Measurements from ENCODE around the gene MREG. TPM values are rescaled to one million over a fixed set of nuclear protein-coding genes. Genes with fewer than 3 reads are reported as not detected.
"Not testable (repeated sequence)": the region's sequence is repeated elsewhere in the genome, so short reads cannot be mapped to it uniquely, and the experiment has no call there.

The MREG gene
- total RNA-seq, 1 donor from 2014 or later: 1.8 TPM

DNA sequence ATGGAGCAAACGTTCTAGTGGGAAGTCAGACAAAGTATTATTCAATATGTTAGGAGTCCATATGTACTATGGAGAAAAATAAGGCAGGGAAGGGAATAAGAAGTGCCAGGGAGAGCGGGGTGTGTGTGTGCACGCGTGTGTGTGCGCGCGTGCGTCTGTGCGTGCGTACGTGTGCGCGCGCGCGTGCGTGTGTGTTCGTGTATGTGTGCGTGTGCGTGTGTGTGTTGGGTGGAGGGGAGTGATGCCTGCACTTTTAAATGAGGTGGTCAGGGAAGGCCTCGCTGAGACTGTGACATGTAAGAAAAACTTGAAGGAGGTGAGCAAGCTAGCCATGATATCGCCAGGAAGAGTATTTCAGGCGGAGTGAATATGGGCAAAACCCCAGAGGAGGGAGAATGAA lies 1.6 kb upstream of the MREG start:
- no peak for DNase-seq (ENCODE audit: low spot score)
- Mint-ChIP-seq H3K36me3 (ENCODE audit: low read depth) (no peaks in the 10 kb centered on the region), H3K4me1 (ENCODE audit: low read depth) (peaks cover 13% of the 10 kb centered on the region), H3K4me3 (ENCODE audit: unreplicated experiment) (no peak overlapping the region), H3K9me3 (ENCODE audit: low read depth) (no peaks in the 10 kb centered on the region), H3K27me3 (ENCODE audit: low read depth) (no peaks in the 10 kb centered on the region), H3K27ac (ENCODE audit: unreplicated experiment) (no peak overlapping the region)
- TF ChIP-seq, protein P1, sequence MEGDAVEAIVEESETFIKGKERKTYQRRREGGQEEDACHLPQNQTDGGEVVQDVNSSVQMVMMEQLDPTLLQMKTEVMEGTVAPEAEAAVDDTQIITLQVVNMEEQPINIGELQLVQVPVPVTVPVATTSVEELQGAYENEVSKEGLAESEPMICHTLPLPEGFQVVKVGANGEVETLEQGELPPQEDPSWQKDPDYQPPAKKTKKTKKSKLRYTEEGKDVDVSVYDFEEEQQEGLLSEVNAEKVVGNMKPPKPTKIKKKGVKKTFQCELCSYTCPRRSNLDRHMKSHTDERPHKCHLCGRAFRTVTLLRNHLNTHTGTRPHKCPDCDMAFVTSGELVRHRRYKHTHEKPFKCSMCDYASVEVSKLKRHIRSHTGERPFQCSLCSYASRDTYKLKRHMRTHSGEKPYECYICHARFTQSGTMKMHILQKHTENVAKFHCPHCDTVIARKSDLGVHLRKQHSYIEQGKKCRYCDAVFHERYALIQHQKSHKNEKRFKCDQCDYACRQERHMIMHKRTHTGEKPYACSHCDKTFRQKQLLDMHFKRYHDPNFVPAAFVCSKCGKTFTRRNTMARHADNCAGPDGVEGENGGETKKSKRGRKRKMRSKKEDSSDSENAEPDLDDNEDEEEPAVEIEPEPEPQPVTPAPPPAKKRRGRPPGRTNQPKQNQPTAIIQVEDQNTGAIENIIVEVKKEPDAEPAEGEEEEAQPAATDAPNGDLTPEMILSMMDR (IDR thresholded peaks at IDR 0.05): no peak

DNA sequence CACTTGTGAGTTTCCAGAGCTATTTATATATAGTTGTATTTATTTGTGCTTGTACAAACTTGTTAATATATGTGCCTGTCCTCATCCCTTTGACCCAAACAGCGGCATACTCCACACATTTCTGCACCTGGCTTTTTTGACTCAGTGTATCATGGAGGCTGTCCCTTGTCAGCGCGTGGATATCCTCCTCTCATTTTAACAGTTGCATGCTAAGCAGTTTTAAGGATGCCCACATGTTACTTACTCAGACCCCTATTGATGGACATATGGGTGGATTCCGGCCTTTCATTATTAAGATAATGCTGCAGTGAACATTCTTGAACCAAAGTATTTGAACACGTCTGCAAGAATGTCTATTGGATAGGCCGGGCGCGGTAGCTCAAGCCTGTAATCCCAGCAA lies 655 bp upstream of the MREG start:
- Mint-ChIP-seq H3K4me1 (ENCODE audit: low read depth) (peaks cover 13% of the 10 kb centered on the region), H3K36me3 (ENCODE audit: low read depth) (no peaks in the 10 kb centered on the region), H3K9me3 (ENCODE audit: low read depth) (no peaks in the 10 kb centered on the region), H3K27ac (ENCODE audit: unreplicated experiment) (no peak overlapping the region), H3K4me3 (ENCODE audit: unreplicated experiment) (peak overlapping the region; percentile 7), H3K27me3 (ENCODE audit: low read depth) (no peaks in the 10 kb centered on the region)
- TF ChIP-seq, protein P1 (IDR thresholded peaks at IDR 0.05): no peak
- no peak for DNase-seq (ENCODE audit: low spot score)

DNA sequence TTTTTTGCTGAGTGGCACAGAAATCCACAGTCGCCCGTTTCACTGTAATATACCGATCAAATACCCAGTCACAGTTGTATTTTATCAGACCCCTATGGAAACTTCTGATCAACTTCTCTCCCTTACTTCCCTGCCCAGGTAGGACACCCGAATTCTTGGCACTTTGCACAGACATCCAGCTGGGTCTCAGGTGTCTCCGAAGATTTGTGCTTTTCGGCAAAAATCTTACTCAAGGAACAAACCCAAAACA lies 596 bp downstream of the MREG start:
- no peak overlapping the region for H3K27ac Mint-ChIP-seq (ENCODE audit: unreplicated experiment)
- no peaks in the 10 kb centered on the region for H3K27me3 Mint-ChIP-seq (ENCODE audit: low read depth)
- peak overlapping the region; percentile 79 for H3K4me3 Mint-ChIP-seq (ENCODE audit: unreplicated experiment)
- peaks cover 13% of the 10 kb centered on the region for H3K4me1 Mint-ChIP-seq (ENCODE audit: low read depth)
- no peak for DNase-seq (ENCODE audit: low spot score)
- TF ChIP-seq, protein P1 (IDR thresholded peaks at IDR 0.05): no peak
- H3K36me3 Mint-ChIP-seq (ENCODE audit: low read depth): no peaks in the 10 kb centered on the region
- H3K9me3 Mint-ChIP-seq (ENCODE audit: low read depth): no peaks in the 10 kb centered on the region

DNA sequence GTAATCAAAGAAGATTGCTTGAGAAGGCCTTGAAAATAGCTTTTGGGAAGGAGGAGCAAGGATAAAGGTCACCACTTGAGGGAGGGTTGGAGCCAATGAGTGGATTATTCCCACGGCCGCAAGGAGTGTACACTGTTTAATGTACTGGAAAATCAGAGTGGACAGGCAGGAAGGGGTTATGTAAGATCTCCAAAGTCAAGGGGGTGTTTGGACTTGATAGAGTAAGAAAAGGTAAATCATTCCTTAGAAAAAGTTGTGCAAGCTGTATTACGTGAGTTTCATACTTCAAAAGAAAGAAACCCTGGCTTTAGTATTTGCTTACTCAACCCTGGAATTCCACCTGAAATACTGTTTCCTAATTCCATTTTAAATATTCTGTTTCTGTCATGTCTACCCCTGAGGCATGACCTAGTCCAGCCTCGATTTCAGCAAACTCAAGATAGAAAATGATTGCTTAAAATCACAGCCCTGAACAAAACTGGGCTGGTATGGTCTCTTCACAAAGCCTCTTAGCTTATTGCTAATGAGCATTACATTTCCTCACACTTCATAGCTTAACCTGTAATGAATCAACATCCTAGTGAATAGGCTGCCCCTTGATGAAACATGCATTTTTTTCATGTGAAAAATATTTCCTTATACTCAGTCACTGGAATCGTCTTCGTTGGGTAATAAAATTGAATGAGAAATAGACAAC lies 1.1 kb downstream of the MREG start:
- H3K36me3 Mint-ChIP-seq (ENCODE audit: low read depth): no peaks in the 10 kb centered on the region
- H3K4me3 Mint-ChIP-seq (ENCODE audit: unreplicated experiment): peak overlapping the region; percentile 79
- H3K27me3 Mint-ChIP-seq (ENCODE audit: low read depth): no peaks in the 10 kb centered on the region
- no peaks in the 10 kb centered on the region for H3K9me3 Mint-ChIP-seq (ENCODE audit: low read depth)
- peaks cover 13% of the 10 kb centered on the region for H3K4me1 Mint-ChIP-seq (ENCODE audit: low read depth)
- TF ChIP-seq, protein P1 (IDR thresholded peaks at IDR 0.05): no peak
- DNase-seq (ENCODE audit: low spot score): no peak
- H3K27ac Mint-ChIP-seq (ENCODE audit: unreplicated experiment): no peak overlapping the region

DNA sequence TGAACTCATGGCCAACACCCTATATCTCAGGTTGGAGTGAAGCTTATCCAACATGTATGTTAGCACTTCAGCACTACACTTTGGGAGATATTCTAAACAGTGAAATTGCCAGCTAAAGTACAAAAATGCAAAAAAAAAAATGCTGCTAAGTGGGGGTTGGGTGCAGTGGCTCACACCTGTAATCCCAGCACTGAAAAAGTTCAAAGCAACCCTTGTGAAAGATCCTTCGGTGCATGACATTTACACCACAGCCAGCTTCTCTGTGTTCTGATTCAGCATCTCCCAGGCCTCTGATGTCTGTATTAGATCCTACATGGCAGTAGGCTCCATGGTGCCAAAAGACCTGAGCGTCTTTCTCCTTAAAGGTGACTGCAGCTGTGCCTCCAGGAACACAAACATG lies 4.1 kb downstream of the MREG start:
- peaks cover 20% of the 10 kb centered on the region for H3K4me1 Mint-ChIP-seq (ENCODE audit: low read depth)
- H3K4me3 Mint-ChIP-seq (ENCODE audit: unreplicated experiment); H3K27me3 Mint-ChIP-seq (ENCODE audit: low read depth); H3K27ac Mint-ChIP-seq (ENCODE audit: unreplicated experiment); H3K9me3 Mint-ChIP-seq (ENCODE audit: low read depth); DNase-seq (ENCODE audit: low spot score); H3K36me3 Mint-ChIP-seq (ENCODE audit: low read depth): not testable (repeated sequence)

DNA sequence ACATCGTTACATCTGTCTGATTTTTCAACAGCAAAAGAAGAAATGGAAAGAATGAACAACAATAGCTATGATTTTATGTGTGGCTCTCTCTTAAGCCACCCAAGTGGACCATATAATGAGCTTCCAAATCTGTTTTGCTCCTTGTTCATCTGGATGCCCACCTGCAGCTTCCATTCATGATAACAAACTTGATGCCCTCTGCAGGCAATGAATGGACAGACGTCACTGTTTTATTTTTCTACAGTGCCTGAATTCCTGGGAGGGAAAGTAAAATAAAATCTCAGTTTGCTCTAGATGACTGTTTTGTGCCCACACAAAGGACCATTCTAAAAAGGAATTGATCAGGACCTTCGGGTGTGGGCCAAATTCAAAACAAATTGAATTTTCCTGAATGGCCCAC lies 5.0 kb downstream of the MREG start:
- TF ChIP-seq, protein P1 (IDR thresholded peaks at IDR 0.05): no peak
- DNase-seq (ENCODE audit: low spot score): no peak
- H3K4me1 Mint-ChIP-seq (ENCODE audit: low read depth): peaks cover 18% of the 10 kb centered on the region
- H3K9me3 Mint-ChIP-seq (ENCODE audit: low read depth): no peaks in the 10 kb centered on the region
- no peak overlapping the region for H3K4me3 Mint-ChIP-seq (ENCODE audit: unreplicated experiment)
- H3K27ac Mint-ChIP-seq (ENCODE audit: unreplicated experiment): no peak overlapping the region
- peaks cover 3% of the 10 kb centered on the region for H3K36me3 Mint-ChIP-seq (ENCODE audit: low read depth)
- no peaks in the 10 kb centered on the region for H3K27me3 Mint-ChIP-seq (ENCODE audit: low read depth)
